Lower lobe of right lung (tissue), 2 donors: Measurements from ENCODE around the gene LMF1. TPM values are rescaled to one million over a fixed set of nuclear protein-coding genes. Genes with fewer than 3 reads are reported as not detected.

Experiments
- ATAC-seq, 2 donors: fragments of 200-7000 bp; cut with Tn5 transposase; one replicate each; pipeline ENCODE4 v1.9.1; 2020 to 2022; ENCODE audit warnings: mild to moderate bottlenecking in 2 of 2, moderate library complexity in 2 of 2
- DNase-seq: peaks from one replicate; pipeline ENCODE4 v3.0.0-alpha.2; 2020
- H3K27ac ChIP-seq: fragments of 200-600 bp; one replicate; pipeline ENCODE4 v1.8.0; 2022
- H3K27me3 ChIP-seq: fragments of 200-600 bp; one replicate; pipeline ENCODE4 v1.8.0; 2022; ENCODE audit warnings: low read depth
- H3K36me3 ChIP-seq: fragments of 200-600 bp; one replicate; pipeline ENCODE4 v1.8.0; 2022; ENCODE audit warnings: mild to moderate bottlenecking
- H3K4me1 ChIP-seq: fragments of 200-600 bp; one replicate; pipeline ENCODE4 v1.8.0; 2022
- H3K4me3 ChIP-seq: fragments of 200-600 bp; one replicate; pipeline ENCODE4 v1.8.0; 2022; ENCODE audit warnings: mild to moderate bottlenecking
- H3K9me3 ChIP-seq: fragments of 200-600 bp; one replicate; pipeline ENCODE4 v1.8.0; 2022
- CTCF ChIP-seq: fragments of 200-600 bp; IDR thresholded peaks from one replicate; pipeline ENCODE4 v1.8.0; 2022; ENCODE audit warnings: antibody characterized with exemption, mild to moderate bottlenecking
- intact Hi-C: fragments of 100-400 bp; cut with DNase I; formaldehyde crosslinking; loops from one replicate; pipeline ENCODE4 v1.11.0; 2022
- total RNA-seq: library from RNA; stranded (reverse); fragmentation: NEBNext Ultra II Directional; extraction: Animal tissue kit (Norgen Biotek cat#: 25700); gene quantifications from one replicate; pipeline ENCODE4 v1.2.1, GENCODE V29; 2021
- donor health status: DM: no; HTN: yes; CAD: no; lungs with severe emphysema.

Gene LMF1
- total RNA-seq, 1 donor from 2014 or later: 23.8 TPM

GRCh38 chr16:979147-979546 is 8.4 kb upstream of the LMF1 start:
- DNase-seq: no peak
- intact Hi-C loops: no loop called here
- no peak for TF ChIP-seq CTCF
- Histone ChIP-seq H3K9me3 (no peaks in the 10 kb centered on the region), H3K27ac (no peak overlapping the region), H3K27me3 (peaks cover 50% of the 10 kb centered on the region), H3K4me1 (peaks cover 14% of the 10 kb centered on the region), H3K4me3 (no peak overlapping the region), H3K36me3 (no peaks in the 10 kb centered on the region)
- no peak for ATAC-seq

- Histone ChIP-seq H3K4me1 (peaks cover 14% of the 10 kb centered on the region), H3K4me3 (no peak overlapping the region), H3K9me3 (no peaks in the 10 kb centered on the region), H3K27ac (no peak overlapping the region), H3K36me3 (no peaks in the 10 kb centered on the region), H3K27me3 (peaks cover 42% of the 10 kb centered on the region)
- DNase-seq: no peak
- intact Hi-C loops: no loop called here
- ATAC-seq: no peak
- no peak for TF ChIP-seq CTCF
These were observed 7.6 kb upstream of the LMF1 start for GRCh38 chr16:978403-978802.

GRCh38 chr16:977896-978295 is 7.1 kb upstream of the LMF1 start:
- Histone ChIP-seq H3K27me3 (peaks cover 37% of the 10 kb centered on the region), H3K4me1 (peaks cover 14% of the 10 kb centered on the region), H3K4me3 (no peak overlapping the region), H3K9me3 (no peaks in the 10 kb centered on the region), H3K36me3 (no peaks in the 10 kb centered on the region), H3K27ac (no peak overlapping the region)
- TF ChIP-seq CTCF: no peak
- ATAC-seq: no peak
- no peak for DNase-seq
- intact Hi-C loops: no loop called here

GRCh38 chr16:977081-977701 is 6.4 kb upstream of the LMF1 start:
- H3K27ac ChIP-seq: no peak overlapping the region
- H3K4me1 ChIP-seq: peaks cover 10% of the 10 kb centered on the region
- H3K27me3 ChIP-seq: peaks cover 30% of the 10 kb centered on the region
- no peak overlapping the region for H3K4me3 ChIP-seq
- H3K36me3 ChIP-seq: no peaks in the 10 kb centered on the region
- intact Hi-C loops: no loop called here
- DNase-seq (no peak), ATAC-seq (no peak)
- TF ChIP-seq CTCF: no peak
- H3K9me3 ChIP-seq: no peaks in the 10 kb centered on the region

- H3K27ac ChIP-seq: no peak overlapping the region
- intact Hi-C loops: no loop called here
- peaks cover 8% of the 10 kb centered on the region for H3K4me1 ChIP-seq
- H3K27me3 ChIP-seq: peaks cover 27% of the 10 kb centered on the region
- no peaks in the 10 kb centered on the region for H3K36me3 ChIP-seq
- no peak for TF ChIP-seq CTCF
- no peaks in the 10 kb centered on the region for H3K9me3 ChIP-seq
- ATAC-seq (no peak), DNase-seq (no peak)
- no peak overlapping the region for H3K4me3 ChIP-seq
These were observed 5.7 kb upstream of the LMF1 start for GRCh38 chr16:976389-976931.
